Activated naive CD8-positive, alpha-beta T cell (primary cell): ENCODE data around the gene NEK1.
"Not testable (repeated sequence)": the region's sequence is repeated elsewhere in the genome, so short reads cannot be mapped to it uniquely, and the experiment has no call there.

ENCODE experiments used
- H3K27ac Mint-ChIP-seq: one replicate; pipeline ENCODE4 v1.8.0; 2021; ENCODE audit warnings: mixed read lengths
- H3K27me3 Mint-ChIP-seq: one replicate; pipeline ENCODE4 v1.8.0; 2021; ENCODE audit warnings: mixed read lengths
- H3K36me3 Mint-ChIP-seq: one replicate; pipeline ENCODE4 v1.8.0; 2021; ENCODE audit warnings: mixed read lengths
- H3K4me1 Mint-ChIP-seq: one replicate; pipeline ENCODE4 v1.8.0; 2021; ENCODE audit warnings: low read depth, mixed read lengths
- H3K4me3 Mint-ChIP-seq: one replicate; pipeline ENCODE4 v1.8.0; 2021; ENCODE audit warnings: mild to moderate bottlenecking, mixed read lengths
- H3K9me3 Mint-ChIP-seq: one replicate; pipeline ENCODE4 v1.8.0; 2021; ENCODE audit warnings: low read depth, mixed read lengths

Gene NEK1

GRCh38 chr4:169446824-169447223 is 165.6 kb downstream of the NEK1 start:
- peaks cover 3% of the 10 kb centered on the region for H3K4me1 Mint-ChIP-seq
- H3K27ac Mint-ChIP-seq: no peak overlapping the region
- H3K9me3 Mint-ChIP-seq: peaks cover 40% of the 10 kb centered on the region
- H3K4me3 Mint-ChIP-seq: no peak overlapping the region
- H3K27me3 Mint-ChIP-seq: no peaks in the 10 kb centered on the region
- H3K36me3 Mint-ChIP-seq: peaks cover 77% of the 10 kb centered on the region

GRCh38 chr4:169443748-169444147 is 168.6 kb downstream of the NEK1 start:
- peaks cover 55% of the 10 kb centered on the region for H3K36me3 Mint-ChIP-seq
- peaks cover 40% of the 10 kb centered on the region for H3K9me3 Mint-ChIP-seq
- H3K4me1 Mint-ChIP-seq: peaks cover 3% of the 10 kb centered on the region
- H3K27me3 Mint-ChIP-seq: no peaks in the 10 kb centered on the region
- no peak overlapping the region for H3K27ac Mint-ChIP-seq
- H3K4me3 Mint-ChIP-seq: no peak overlapping the region

DNA sequence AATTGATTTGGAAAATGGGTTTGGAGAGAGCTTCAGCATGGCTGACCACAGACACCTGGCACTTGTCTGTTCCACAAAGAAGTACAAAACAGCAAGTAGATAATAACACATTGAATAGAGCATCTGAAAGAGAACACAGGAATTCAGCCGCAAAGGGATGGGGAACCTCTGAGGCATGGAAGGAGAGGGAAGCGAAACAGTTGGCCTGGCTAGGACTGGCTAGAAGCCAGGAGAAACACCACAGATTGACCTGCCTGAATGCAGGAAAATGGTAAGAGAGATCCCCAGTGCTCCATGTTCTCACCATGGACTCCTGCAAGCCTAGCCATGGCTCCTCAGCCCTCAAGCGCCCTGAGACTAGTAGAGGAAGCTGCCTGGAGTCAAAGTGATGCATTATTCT is 171.9 kb downstream of the NEK1 start:
- H3K9me3 Mint-ChIP-seq: peaks cover 19% of the 10 kb centered on the region
- no peak overlapping the region for H3K4me3 Mint-ChIP-seq
- peaks cover 3% of the 10 kb centered on the region for H3K4me1 Mint-ChIP-seq
- H3K27ac Mint-ChIP-seq: no peak overlapping the region
- H3K36me3 Mint-ChIP-seq: peaks cover 32% of the 10 kb centered on the region
- H3K27me3 Mint-ChIP-seq: no peaks in the 10 kb centered on the region

DNA sequence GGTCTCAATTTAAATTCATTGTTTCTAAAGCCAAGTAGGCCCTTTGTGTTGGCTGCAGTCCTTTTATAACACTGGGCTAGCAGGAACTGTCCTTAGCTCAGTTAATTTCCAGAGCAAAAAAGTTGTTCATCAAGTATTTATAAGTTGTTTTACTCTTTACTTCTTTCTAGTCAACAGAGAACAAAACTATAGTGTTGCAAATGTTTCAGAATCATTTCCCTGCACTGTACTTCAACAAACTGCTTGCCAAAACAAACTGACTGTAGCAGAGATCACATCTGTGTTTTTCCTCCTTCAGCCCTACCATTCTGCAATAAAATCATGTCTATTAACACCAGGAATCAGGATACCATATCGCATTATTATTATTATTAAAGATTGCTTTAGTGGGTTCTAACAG is 173.1 kb downstream of the NEK1 start:
- Mint-ChIP-seq H3K27ac (no peak overlapping the region), H3K9me3 (peaks cover 9% of the 10 kb centered on the region), H3K36me3 (peaks cover 24% of the 10 kb centered on the region), H3K4me1 (peaks cover 3% of the 10 kb centered on the region), H3K27me3 (no peaks in the 10 kb centered on the region), H3K4me3 (no peak overlapping the region)

GRCh38 chr4:169438057-169438480 is 174.3 kb downstream of the NEK1 start:
- Mint-ChIP-seq H3K36me3 (peaks cover 15% of the 10 kb centered on the region), H3K27ac (no peak overlapping the region), H3K4me1 (peaks cover 3% of the 10 kb centered on the region), H3K9me3 (no peaks in the 10 kb centered on the region), H3K27me3 (no peaks in the 10 kb centered on the region), H3K4me3 (no peak overlapping the region)

- Mint-ChIP-seq H3K27ac (no peak overlapping the region), H3K36me3 (peaks cover 13% of the 10 kb centered on the region), H3K9me3 (no peaks in the 10 kb centered on the region), H3K4me3 (no peak overlapping the region), H3K27me3 (no peaks in the 10 kb centered on the region), H3K4me1 (peaks cover 3% of the 10 kb centered on the region)
Measured at GRCh38 chr4:169437299-169438047, 174.9 kb downstream of the NEK1 start.

DNA sequence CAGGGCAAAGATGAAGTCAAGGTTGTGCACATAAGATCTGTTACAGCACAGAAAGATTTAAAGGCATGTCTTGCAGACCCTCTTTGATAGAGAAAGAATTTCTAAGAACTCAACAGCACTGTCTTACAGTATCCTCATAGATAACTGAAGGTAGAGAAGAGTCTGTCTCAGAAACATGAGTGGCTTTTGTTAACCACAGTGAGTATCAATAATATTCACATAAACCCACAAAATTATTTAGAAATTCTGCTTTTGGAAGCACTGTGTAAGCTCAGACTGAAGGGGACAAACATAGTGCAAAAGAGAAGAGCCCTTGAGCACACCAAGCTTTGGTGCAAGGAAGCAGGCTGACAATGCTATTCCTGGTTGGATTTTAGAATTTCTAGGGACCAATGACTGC is 175.6 kb downstream of the NEK1 start:
- H3K4me1 Mint-ChIP-seq: no peaks in the 10 kb centered on the region
- no peaks in the 10 kb centered on the region for H3K9me3 Mint-ChIP-seq
- no peaks in the 10 kb centered on the region for H3K27me3 Mint-ChIP-seq
- no peak overlapping the region for H3K27ac Mint-ChIP-seq
- H3K36me3 Mint-ChIP-seq: peaks cover 10% of the 10 kb centered on the region
- no peak overlapping the region for H3K4me3 Mint-ChIP-seq

DNA sequence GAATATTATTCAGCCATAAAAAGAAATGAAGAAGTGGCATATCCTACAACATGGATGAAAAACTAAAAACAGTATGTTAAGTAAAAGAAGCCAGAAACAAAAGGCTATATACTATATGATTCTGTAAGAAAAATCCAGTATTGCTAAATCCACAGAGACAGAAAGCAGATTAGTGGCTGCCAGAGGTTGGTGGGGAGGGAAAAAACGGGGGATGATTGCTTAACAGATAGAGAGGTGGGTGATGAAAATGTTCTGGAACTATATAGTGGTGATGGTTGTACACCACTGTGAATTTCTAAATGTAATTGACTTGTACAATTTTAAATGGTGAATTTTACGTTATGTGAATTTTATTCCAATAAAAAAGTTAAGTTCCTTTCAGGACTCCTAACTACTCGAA is 184.0 kb downstream of the NEK1 start:
- H3K27ac Mint-ChIP-seq: no peak overlapping the region
- H3K4me1 Mint-ChIP-seq: no peaks in the 10 kb centered on the region
- no peak overlapping the region for H3K4me3 Mint-ChIP-seq
- no peaks in the 10 kb centered on the region for H3K9me3 Mint-ChIP-seq
- no peaks in the 10 kb centered on the region for H3K27me3 Mint-ChIP-seq
- peaks cover 22% of the 10 kb centered on the region for H3K36me3 Mint-ChIP-seq

DNA sequence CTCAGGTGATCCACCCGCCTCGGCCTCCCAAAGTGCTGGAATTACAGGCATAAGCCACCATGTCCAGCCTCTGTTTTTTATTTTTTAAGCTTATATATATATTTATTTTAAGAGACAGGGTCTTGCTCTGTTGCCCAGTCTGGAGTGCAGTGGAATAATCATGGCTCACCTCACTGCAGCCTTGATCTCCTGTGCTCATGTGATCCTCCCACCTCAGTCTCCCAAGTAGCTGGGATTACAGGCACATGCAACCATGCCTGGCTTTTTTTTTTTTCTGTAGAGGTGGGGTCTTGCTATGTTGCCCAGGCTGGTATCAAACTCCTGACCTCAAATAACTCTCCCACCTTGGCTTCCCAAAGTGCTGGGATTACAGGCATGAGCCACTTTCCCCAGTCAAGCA is 184.7 kb downstream of the NEK1 start:
- not testable (repeated sequence) for H3K27ac Mint-ChIP-seq, H3K4me1 Mint-ChIP-seq, H3K27me3 Mint-ChIP-seq, H3K4me3 Mint-ChIP-seq, H3K9me3 Mint-ChIP-seq
- peaks cover 22% of the 10 kb centered on the region for H3K36me3 Mint-ChIP-seq

GRCh38 chr4:169420291-169420690 is 192.1 kb downstream of the NEK1 start:
- no peaks in the 10 kb centered on the region for H3K27me3 Mint-ChIP-seq
- no peaks in the 10 kb centered on the region for H3K9me3 Mint-ChIP-seq
- peaks cover 29% of the 10 kb centered on the region for H3K36me3 Mint-ChIP-seq
- H3K4me1 Mint-ChIP-seq: peaks cover 6% of the 10 kb centered on the region
- H3K27ac Mint-ChIP-seq: no peak overlapping the region
- H3K4me3 Mint-ChIP-seq: no peak overlapping the region

DNA sequence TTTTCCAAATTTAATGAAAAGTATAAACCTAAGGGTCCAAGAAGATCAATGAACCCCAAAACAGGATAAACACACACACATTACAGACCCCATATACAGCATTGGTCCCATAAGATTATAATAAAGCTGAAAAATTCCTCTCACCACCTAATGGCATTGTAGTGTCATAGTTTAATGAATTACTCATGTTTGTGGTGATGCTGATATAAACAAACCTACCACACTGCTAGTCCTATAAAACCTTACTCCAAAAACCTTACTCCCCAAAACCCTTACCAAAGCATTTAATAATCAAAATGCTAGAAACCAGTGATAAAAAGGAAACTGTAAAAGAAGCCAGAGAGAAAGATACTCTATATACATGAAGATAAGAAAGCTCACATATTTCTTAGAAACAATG is 193.5 kb downstream of the NEK1 start:
- H3K4me1 Mint-ChIP-seq: peaks cover 6% of the 10 kb centered on the region
- no peaks in the 10 kb centered on the region for H3K27me3 Mint-ChIP-seq
- H3K36me3 Mint-ChIP-seq: peaks cover 28% of the 10 kb centered on the region
- H3K4me3 Mint-ChIP-seq: no peak overlapping the region
- H3K9me3 Mint-ChIP-seq: no peaks in the 10 kb centered on the region
- no peak overlapping the region for H3K27ac Mint-ChIP-seq

GRCh38 chr4:169417629-169418282 is 194.6 kb downstream of the NEK1 start:
- H3K27ac Mint-ChIP-seq: no peak overlapping the region

GRCh38 chr4:169416997-169417396 is 195.4 kb downstream of the NEK1 start:
- no peak overlapping the region for H3K27ac Mint-ChIP-seq
- H3K4me1 Mint-ChIP-seq: peaks cover 15% of the 10 kb centered on the region

More at GRCh38 chr4:169417629-169418282, 194.6 kb downstream of the NEK1 start:
- Mint-ChIP-seq H3K4me1 (peaks cover 7% of the 10 kb centered on the region), H3K36me3 (peaks cover 28% of the 10 kb centered on the region), H3K9me3 (no peaks in the 10 kb centered on the region), H3K4me3 (no peak overlapping the region), H3K27me3 (no peaks in the 10 kb centered on the region)

GRCh38 chr4:169416461-169416860 is 195.9 kb downstream of the NEK1 start:
- no peaks in the 10 kb centered on the region for H3K9me3 Mint-ChIP-seq
- H3K27me3 Mint-ChIP-seq: no peaks in the 10 kb centered on the region
- peaks cover 20% of the 10 kb centered on the region for H3K36me3 Mint-ChIP-seq
- no peak overlapping the region for H3K27ac Mint-ChIP-seq
- no peak overlapping the region for H3K4me3 Mint-ChIP-seq
- peaks cover 19% of the 10 kb centered on the region for H3K4me1 Mint-ChIP-seq

More at GRCh38 chr4:169416997-169417396, 195.4 kb downstream of the NEK1 start:
- peaks cover 23% of the 10 kb centered on the region for H3K36me3 Mint-ChIP-seq
- H3K4me3 Mint-ChIP-seq: no peak overlapping the region
- H3K9me3 Mint-ChIP-seq: no peaks in the 10 kb centered on the region
- no peaks in the 10 kb centered on the region for H3K27me3 Mint-ChIP-seq

GRCh38 chr4:169414913-169415312 is 197.5 kb downstream of the NEK1 start:
- Mint-ChIP-seq H3K27me3 (no peaks in the 10 kb centered on the region), H3K27ac (no peak overlapping the region), H3K4me3 (no peak overlapping the region), H3K36me3 (peaks cover 18% of the 10 kb centered on the region), H3K4me1 (peaks cover 35% of the 10 kb centered on the region), H3K9me3 (no peaks in the 10 kb centered on the region)
